ENCODE data around the gene PVALB. TPM values are rescaled to one million over a fixed set of nuclear protein-coding genes. Genes with fewer than 3 reads are reported as not detected.

PVALB gene
- total RNA-seq, 1 donor from 2014 or later, result not detected

GRCh38 chr22:36840106-36840505, 23.3 kb upstream of the PVALB start:
- Histone ChIP-seq H3K27me3 (ENCODE audit: low read depth) (peaks cover 87% of the 10 kb centered on the region), H3K4me3 (no peak overlapping the region), H3K9me3 (replicated peaks) (no peaks in the 10 kb centered on the region), H3K36me3 (no peaks in the 10 kb centered on the region), H3K27ac (replicated peaks) (no peak overlapping the region), H3K4me1 (no peaks in the 10 kb centered on the region)
- DNase-seq, result no peak
- TF ChIP-seq, protein P1, sequence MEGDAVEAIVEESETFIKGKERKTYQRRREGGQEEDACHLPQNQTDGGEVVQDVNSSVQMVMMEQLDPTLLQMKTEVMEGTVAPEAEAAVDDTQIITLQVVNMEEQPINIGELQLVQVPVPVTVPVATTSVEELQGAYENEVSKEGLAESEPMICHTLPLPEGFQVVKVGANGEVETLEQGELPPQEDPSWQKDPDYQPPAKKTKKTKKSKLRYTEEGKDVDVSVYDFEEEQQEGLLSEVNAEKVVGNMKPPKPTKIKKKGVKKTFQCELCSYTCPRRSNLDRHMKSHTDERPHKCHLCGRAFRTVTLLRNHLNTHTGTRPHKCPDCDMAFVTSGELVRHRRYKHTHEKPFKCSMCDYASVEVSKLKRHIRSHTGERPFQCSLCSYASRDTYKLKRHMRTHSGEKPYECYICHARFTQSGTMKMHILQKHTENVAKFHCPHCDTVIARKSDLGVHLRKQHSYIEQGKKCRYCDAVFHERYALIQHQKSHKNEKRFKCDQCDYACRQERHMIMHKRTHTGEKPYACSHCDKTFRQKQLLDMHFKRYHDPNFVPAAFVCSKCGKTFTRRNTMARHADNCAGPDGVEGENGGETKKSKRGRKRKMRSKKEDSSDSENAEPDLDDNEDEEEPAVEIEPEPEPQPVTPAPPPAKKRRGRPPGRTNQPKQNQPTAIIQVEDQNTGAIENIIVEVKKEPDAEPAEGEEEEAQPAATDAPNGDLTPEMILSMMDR (IDR thresholded peaks at IDR 0.05; ENCODE audit: borderline replicate concordance), result no peak
- intact Hi-C loops (cut with micrococcal nuclease), result no loop called here

DNA sequence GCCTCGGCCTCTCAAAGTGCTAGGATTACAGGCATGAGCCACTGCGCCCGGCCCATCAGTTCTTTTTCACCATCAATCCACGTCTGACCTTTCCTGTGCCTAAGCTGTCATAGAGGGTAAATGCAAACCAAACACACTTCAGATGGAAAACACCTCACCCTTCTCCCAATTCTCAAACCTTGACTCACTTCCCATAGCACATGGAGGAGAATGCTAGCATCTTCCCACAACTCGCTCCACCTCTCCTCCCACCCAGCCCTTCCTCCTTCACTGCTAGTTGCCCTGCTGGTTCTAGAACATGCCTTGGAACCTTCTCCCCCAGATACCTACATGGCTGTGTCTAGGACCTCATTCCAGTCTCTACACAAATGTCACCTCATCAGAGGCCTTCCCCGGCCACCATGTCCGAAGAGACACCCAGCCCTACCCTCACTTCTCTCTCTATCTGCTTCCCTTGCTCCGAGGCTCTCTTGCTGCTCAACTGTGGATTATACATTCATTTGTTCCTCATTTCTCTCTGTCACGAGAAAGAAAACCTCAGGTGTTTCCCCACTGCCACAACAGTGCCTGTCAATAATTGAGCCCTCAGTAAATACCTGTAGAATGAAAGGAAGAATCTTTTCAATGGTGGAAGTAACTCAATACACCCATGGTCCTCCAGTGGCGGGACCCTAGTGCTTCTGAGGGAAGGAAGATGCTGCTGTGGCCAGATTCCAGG, 22.7 kb upstream of the PVALB start:
- H3K27ac ChIP-seq (replicated peaks), result no peak overlapping the region
- no peak for DNase-seq
- peaks cover 87% of the 10 kb centered on the region for H3K27me3 ChIP-seq (ENCODE audit: low read depth)

DNA sequence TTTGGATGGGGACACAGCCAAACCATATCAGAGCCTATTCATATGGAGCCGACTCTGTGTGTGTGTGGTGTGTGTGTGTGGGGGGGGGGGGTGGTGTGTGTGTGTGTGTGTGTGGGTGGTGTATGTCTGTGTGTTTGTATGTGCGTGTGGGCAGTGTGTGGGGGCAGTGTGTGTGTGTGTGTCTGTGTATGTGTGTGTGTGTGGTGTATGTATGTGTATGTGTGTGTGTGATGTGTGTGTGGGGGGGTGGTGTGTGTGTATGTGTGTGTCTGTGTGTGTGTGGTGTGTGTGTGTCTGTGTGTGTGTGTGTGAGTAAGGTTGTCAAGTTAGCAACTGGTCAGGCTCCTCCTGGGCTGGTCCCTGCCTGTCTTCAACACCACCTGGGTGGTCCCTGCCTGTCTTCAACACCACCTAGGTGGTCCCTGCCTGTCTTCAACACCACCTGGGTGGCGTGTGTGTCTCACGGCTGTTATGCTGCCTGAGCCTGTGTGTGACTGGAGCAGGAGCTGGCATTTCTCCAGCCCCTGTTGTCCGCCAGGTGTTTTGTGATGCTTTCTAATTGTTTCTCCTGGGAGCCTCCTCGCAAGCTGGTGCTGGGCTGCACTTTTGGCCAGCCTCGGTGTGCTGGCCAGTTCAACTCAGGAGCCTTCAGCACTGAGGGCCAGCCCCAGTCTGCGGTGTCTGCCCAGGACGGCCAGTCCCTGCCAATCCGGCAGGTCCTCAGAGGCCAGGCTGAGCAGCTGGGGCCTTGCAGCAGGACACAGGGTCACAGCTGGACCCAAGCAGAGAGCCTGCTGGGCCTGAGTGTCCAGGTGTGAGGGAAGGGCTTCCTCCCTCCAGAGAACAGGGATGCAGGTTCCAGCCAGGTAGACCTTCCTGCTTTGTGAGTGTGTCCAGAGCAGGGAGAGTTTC, 21.5 kb upstream of the PVALB start:
- H3K9me3 ChIP-seq (replicated peaks), result no peaks in the 10 kb centered on the region
- TF ChIP-seq, protein P1 (IDR thresholded peaks at IDR 0.05; ENCODE audit: borderline replicate concordance), result no peak
- no peaks in the 10 kb centered on the region for H3K4me1 ChIP-seq
- no peak overlapping the region for H3K4me3 ChIP-seq
- H3K36me3 ChIP-seq, result no peaks in the 10 kb centered on the region
- intact Hi-C loops (cut with micrococcal nuclease), result no loop called here
- no peak overlapping the region for H3K27ac ChIP-seq (replicated peaks)
- H3K27me3 ChIP-seq (ENCODE audit: low read depth), result peaks cover 87% of the 10 kb centered on the region
- no peak for DNase-seq

More for the DNA sequence above, 22.7 kb upstream of the PVALB start:
- H3K36me3 ChIP-seq, result no peaks in the 10 kb centered on the region
- intact Hi-C loops (cut with micrococcal nuclease), result no loop called here
- H3K4me1 ChIP-seq, result no peaks in the 10 kb centered on the region
- no peak overlapping the region for H3K4me3 ChIP-seq
- TF ChIP-seq, protein P1 (IDR thresholded peaks at IDR 0.05; ENCODE audit: borderline replicate concordance), result no peak
- no peaks in the 10 kb centered on the region for H3K9me3 ChIP-seq (replicated peaks)

- no peak for DNase-seq
Measured at GRCh38 chr22:36835903-36836302, 19.1 kb upstream of the PVALB start.

DNA sequence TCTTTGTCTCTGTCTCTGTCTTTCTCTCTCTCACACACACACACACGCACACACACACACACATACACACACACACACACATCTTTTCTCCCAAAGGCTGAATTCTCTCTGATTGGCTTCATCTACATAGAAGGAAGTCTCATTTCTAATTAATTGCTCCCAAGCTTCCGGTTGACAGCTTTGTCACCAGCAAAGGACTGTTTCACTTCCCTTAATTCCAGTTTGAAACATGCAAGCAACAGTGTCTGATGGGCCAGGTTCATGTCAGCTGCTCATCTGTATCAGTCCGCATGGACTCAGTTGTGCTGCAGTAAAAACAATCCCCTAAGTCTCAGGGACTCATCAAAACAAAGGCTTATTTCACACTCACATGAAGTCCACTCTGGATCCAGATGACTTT, 16.2 kb upstream of the PVALB start:
- no peak overlapping the region for H3K4me3 ChIP-seq
- no peaks in the 10 kb centered on the region for H3K4me1 ChIP-seq
- peaks cover 76% of the 10 kb centered on the region for H3K27me3 ChIP-seq (ENCODE audit: low read depth)
- TF ChIP-seq, protein P1 (IDR thresholded peaks at IDR 0.05; ENCODE audit: borderline replicate concordance), result no peak
- no peak for DNase-seq
- intact Hi-C loops (cut with micrococcal nuclease), result no loop called here
- H3K27ac ChIP-seq (replicated peaks), result no peak overlapping the region
- H3K36me3 ChIP-seq, result no peaks in the 10 kb centered on the region
- H3K9me3 ChIP-seq (replicated peaks), result no peaks in the 10 kb centered on the region

More at GRCh38 chr22:36835903-36836302, 19.1 kb upstream of the PVALB start:
- H3K9me3 ChIP-seq (replicated peaks), result no peaks in the 10 kb centered on the region
- H3K36me3 ChIP-seq, result no peaks in the 10 kb centered on the region
- intact Hi-C loops (cut with micrococcal nuclease), result no loop called here
- TF ChIP-seq, protein P1 (IDR thresholded peaks at IDR 0.05; ENCODE audit: borderline replicate concordance), result no peak
- H3K27ac ChIP-seq (replicated peaks), result no peak overlapping the region
- H3K4me3 ChIP-seq, result no peak overlapping the region
- peaks cover 80% of the 10 kb centered on the region for H3K27me3 ChIP-seq (ENCODE audit: low read depth)
- no peaks in the 10 kb centered on the region for H3K4me1 ChIP-seq
